Measurements from ENCODE around the gene REM1.
"Not testable (repeated sequence)": the region's sequence is repeated elsewhere in the genome, so short reads cannot be mapped to it uniquely, and the experiment has no call there.

REM1 gene

GRCh38 chr20:31485450-31486339 lies 10.6 kb downstream of the REM1 start:
- DNase-seq: no peak

- no peak for DNase-seq
Observed at GRCh38 chr20:31488115-31488514, 13.0 kb downstream of the REM1 start.

GRCh38 chr20:31489152-31489551 lies 14.1 kb downstream of the REM1 start:
- no peak for DNase-seq

- no peak for DNase-seq
Observed at GRCh38 chr20:31490752-31491151, 15.7 kb downstream of the REM1 start.

GRCh38 chr20:31494131-31494530 lies 19.0 kb downstream of the REM1 start:
- no peak for DNase-seq

- DNase-seq: no peak
Observed at GRCh38 chr20:31496761-31497295, 21.7 kb downstream of the REM1 start.

GRCh38 chr20:31497838-31498540 lies 22.9 kb downstream of the REM1 start:
- no peak for DNase-seq

- DNase-seq: no peak
Observed at GRCh38 chr20:31500527-31500926, 25.4 kb downstream of the REM1 start.

GRCh38 chr20:31502884-31503673 lies 28.0 kb downstream of the REM1 start:
- peak; percentile 11 for DNase-seq

GRCh38 chr20:31505903-31506302 lies 30.8 kb downstream of the REM1 start:
- DNase-seq: no peak

GRCh38 chr20:31508517-31509244 lies 33.6 kb downstream of the REM1 start:
- no peak for DNase-seq

GRCh38 chr20:31514154-31515071 lies 39.3 kb downstream of the REM1 start, which contains the start of gene HM13:
Gene HM13, plus strand, starts transcription at chr20:31514442. Its CDS starts 110 bp downstream, at chr20:31514552.
- DNase-seq: peak; percentile 81

GRCh38 chr20:31515072-31515774 lies 40.1 kb downstream of the REM1 start:
- no peak for DNase-seq

GRCh38 chr20:31515775-31516107 lies 40.7 kb downstream of the REM1 start:
- DNase-seq: no peak

- DNase-seq: no peak
Observed at GRCh38 chr20:31516166-31516565, 41.1 kb downstream of the REM1 start.

GRCh38 chr20:31516651-31517050 lies 41.6 kb downstream of the REM1 start:
- DNase-seq: no peak

GRCh38 chr20:31517373-31517772 lies 42.3 kb downstream of the REM1 start:
- no peak for DNase-seq

GRCh38 chr20:31521267-31521666 lies 46.2 kb downstream of the REM1 start:
- DNase-seq: not testable (repeated sequence)

GRCh38 chr20:31522731-31523130 lies 47.6 kb downstream of the REM1 start:
- DNase-seq: no peak

Measured in DMS79 (cell line).